Psoas muscle (tissue), 8 donors: ENCODE measurements around the gene ARHGAP23. TPM values are rescaled to one million over a fixed set of nuclear protein-coding genes. Genes with fewer than 3 reads are reported as not detected.

ENCODE experiments used
- ATAC-seq, 4 donors: fragments of 200-7000 bp; cut with Tn5 transposase; one replicate each; pipeline ENCODE4 v1.9.1; 2020; ENCODE audit warnings: moderate library complexity in 3 of 4, mild to moderate bottlenecking in 2 of 4
- DNase-seq, 2 donors: peaks; one replicate each; pipeline ENCODE4 v3.0.0-alpha.2; 2020
- H3K27ac ChIP-seq: fragments of 200-600 bp; one replicate; pipeline ENCODE4 v1.8.0; 2022
- H3K27me3 ChIP-seq, 3 donors: fragments of 200-600 bp in 1 of 3; one replicate each; pipeline versions ENCODE4 v1.6.1 to v1.8.0; 2013 to 2022; ENCODE audit warnings: low read length in 2 of 3, mild to moderate bottlenecking in 2 of 3, moderate library complexity in 1 of 3; ENCODE audit not compliant: insufficient read depth in 3 of 3
- H3K36me3 ChIP-seq, 2 donors: fragments of 200-600 bp in 1 of 2; one replicate each; pipeline versions ENCODE4 v1.6.1 to v1.8.0; 2013 to 2022; ENCODE audit warnings: low read depth in 1 of 2, mild to moderate bottlenecking in 1 of 2, moderate library complexity in 1 of 2; ENCODE audit not compliant: insufficient read depth in 1 of 2
- H3K4me1 ChIP-seq: fragments of 200-600 bp; one replicate; pipeline ENCODE4 v1.8.0; 2022
- H3K4me3 ChIP-seq: fragments of 200-600 bp; one replicate; pipeline ENCODE4 v1.8.0; 2022; ENCODE audit warnings: mild to moderate bottlenecking
- H3K9me3 ChIP-seq: fragments of 200-600 bp; one replicate; pipeline ENCODE4 v1.8.0; 2022
- CTCF ChIP-seq: fragments of 200-600 bp; IDR thresholded peaks from one replicate; pipeline ENCODE4 v1.8.0; 2022; ENCODE audit warnings: antibody characterized with exemption
- WGBS, 3 donors: extraction: QIAGEN DNeasy Blood & Tissue Kit; methylation state at CpG; one replicate each; pipeline versions ENCODE4 v1.1.6 to v1.1.7; 2013; 5-methylcytosine and 5-hydroxymethylcytosine counted together
- intact Hi-C, 2 donors: fragments of 100-400 bp; cut with DNase I; formaldehyde crosslinking; loops; one replicate each; pipeline versions ENCODE4 v1.11.0 to v1.14.2; 2022
- polyA plus RNA-seq, 3 donors: library from polyadenylated mRNA; stranded (reverse); fragments of 200-250 nt; gene quantifications; one replicate each; pipeline ENCODE4 v1.2.3, GENCODE V29; 2013
- total RNA-seq, 4 donors: library from RNA; stranded (reverse); fragmentation: NEBNext Ultra II Directional in 2 of 4; extraction: Animal tissue kit (Norgen Biotek cat#: 25700) in 2 of 4; gene quantifications; one replicate each; pipeline versions ENCODE4 v1.2.1 to v1.2.4, GENCODE V29; 2021 to 2023
- donor health status: healthy with polysubstance abuse.
- donor health status: DM: no; HTN: no; CAD: no; lungs with moderate emphysema.
- donor health status: Bipolar disorder and iron deficiency.
- donor health status: healthy.
- donor health status: DM: yes; HTN: yes; CAD: no.
- donor health status: DM: no; HTN: no; CAD: no.
- donor health status: DM: no; HTN: no; CAD: no.
- donor health status: DM: yes; HTN: yes; CAD: no.

Gene ARHGAP23
- total and polyA plus RNA-seq, 7 donors, result 7.6 to 35.8 (median 23.6) TPM

DNA sequence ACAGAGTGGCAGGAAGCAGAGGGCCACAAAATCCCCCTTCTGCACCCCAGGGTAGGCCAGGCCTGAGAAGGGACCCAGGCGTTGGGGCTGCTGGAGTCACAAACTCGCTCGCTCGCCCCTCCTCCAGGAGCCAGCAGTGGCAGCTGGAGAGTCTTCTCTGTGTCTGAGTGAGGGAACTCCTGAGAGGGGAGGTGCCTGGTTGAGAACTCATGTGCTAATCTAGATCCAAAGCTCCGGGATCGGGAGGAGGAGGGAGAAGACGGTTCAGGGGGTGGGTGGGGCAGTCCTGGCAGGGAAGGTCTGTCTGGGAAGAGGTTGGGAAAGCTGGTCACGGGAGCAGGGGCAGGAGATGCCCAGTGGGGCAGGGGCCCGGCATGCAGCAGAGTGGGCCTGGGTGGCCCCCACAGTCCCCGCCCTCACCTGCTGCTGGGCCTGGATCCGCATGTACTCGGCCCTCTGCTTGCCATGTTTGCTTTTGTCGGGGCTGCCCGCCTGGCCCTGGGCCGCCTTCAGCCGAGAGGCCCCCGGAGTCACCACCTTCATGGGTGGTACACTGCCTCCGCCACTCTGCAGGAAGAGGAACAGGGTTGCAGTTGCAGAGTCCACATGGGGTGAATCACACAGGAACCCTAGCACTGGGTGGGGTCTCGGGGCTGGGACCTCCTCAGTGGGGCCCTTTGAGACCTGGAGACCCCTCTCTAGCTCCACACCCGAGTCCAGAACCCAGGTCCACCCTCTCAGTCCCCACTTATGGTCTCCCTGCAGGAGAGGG lies 115.3 kb downstream of the ARHGAP23 start:
- ATAC-seq (no peak), DNase-seq (peak in 1 of 2 donors; percentile 16)
- intact Hi-C loops, result no loop called here
- H3K36me3 ChIP-seq, result no peaks in the 10 kb centered on the region
- 72 to 75% (median 73%) methylated on average over 18 to 20 of the region's 20 CpGs for WGBS, 3 donors
- H3K4me3 ChIP-seq, result no peak overlapping the region
- TF ChIP-seq CTCF, result no peak
- no peaks in the 10 kb centered on the region for H3K4me1 ChIP-seq
- H3K27ac ChIP-seq, result no peak overlapping the region
- H3K27me3 ChIP-seq, result peaks cover 0 to 16% (median 5%) of the 10 kb centered on the region in 3 donors
- no peaks in the 10 kb centered on the region for H3K9me3 ChIP-seq

- Histone ChIP-seq H3K27ac (no peak overlapping the region), H3K9me3 (no peaks in the 10 kb centered on the region), H3K4me3 (no peak overlapping the region), H3K36me3 (no peaks in the 10 kb centered on the region), H3K27me3 (peaks cover 0 to 12% (median 6%) of the 10 kb centered on the region in 3 donors), H3K4me1 (no peaks in the 10 kb centered on the region)
- TF ChIP-seq CTCF, result no peak
- ATAC-seq (no peak), DNase-seq (no peak)
- WGBS, 3 donors, result 59 to 76% (median 69%) methylated on average over 10 of the region's 10 CpGs
- intact Hi-C loops, result no loop called here
These were observed 116.0 kb downstream of the ARHGAP23 start for GRCh38 chr17:38544175-38544838.

GRCh38 chr17:38544839-38545209 lies 116.6 kb downstream of the ARHGAP23 start:
- H3K4me1 ChIP-seq, result no peaks in the 10 kb centered on the region
- TF ChIP-seq CTCF, result no peak
- DNase-seq (no peak), ATAC-seq (peak in 1 of 4 donors; percentile 16)
- H3K27ac ChIP-seq, result no peak overlapping the region
- WGBS, 3 donors, result 69 to 92% (median 71%) methylated on average over 5 to 7 of the region's 7 CpGs
- H3K9me3 ChIP-seq, result no peaks in the 10 kb centered on the region
- no peaks in the 10 kb centered on the region for H3K36me3 ChIP-seq
- intact Hi-C loops, result no loop called here
- no peak overlapping the region for H3K4me3 ChIP-seq
- H3K27me3 ChIP-seq, result peaks cover 0 to 12% (median 6%) of the 10 kb centered on the region in 3 donors

DNA sequence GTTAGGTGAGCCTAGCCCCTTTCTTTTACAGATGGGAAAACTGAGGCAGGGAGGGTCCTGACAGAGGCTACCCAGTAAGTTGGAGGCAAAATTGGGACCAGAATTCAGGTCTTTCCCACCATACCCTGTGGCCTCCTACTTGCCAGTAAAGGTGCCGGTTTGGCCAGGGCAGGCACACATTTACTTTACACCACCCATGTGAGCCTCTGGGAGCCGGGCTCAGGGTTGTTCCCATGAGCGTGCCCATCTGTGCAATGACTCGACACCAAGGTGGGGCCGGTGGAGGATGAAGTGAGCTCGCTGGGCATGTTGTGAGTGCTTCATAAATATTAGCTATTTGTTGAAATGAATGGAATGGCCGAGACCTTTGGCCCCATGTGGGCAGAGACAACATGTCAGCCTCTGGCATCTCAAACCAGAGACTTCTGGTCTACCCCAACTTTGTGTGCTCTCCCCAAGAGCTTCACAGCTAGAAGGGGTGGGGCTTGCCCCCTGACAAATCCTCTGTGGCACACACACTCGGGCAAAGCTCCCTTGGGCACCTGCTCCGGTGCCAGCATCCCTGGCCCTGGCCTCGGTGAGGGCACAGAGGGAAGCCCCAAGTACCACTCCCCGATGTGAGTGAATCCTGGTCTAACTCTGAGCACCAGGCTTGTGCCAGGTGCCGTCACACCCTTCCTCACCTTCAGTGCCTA lies 117.4 kb downstream of the ARHGAP23 start:
- ATAC-seq, result no peak
- Histone ChIP-seq H3K27ac (no peak overlapping the region), H3K4me1 (no peaks in the 10 kb centered on the region), H3K27me3 (peaks cover 0 to 12% (median 5%) of the 10 kb centered on the region in 3 donors), H3K4me3 (no peak overlapping the region), H3K36me3 (no peaks in the 10 kb centered on the region), H3K9me3 (no peaks in the 10 kb centered on the region)
- intact Hi-C loops, result no loop called here
- TF ChIP-seq CTCF, result no peak
- WGBS, 3 donors, result 79 to 83% (median 83%) methylated on average over 12 of the region's 12 CpGs
- no peak for DNase-seq
